ENCODE measurements around the gene MAST4. TPM values are rescaled to one million over a fixed set of nuclear protein-coding genes. Genes with fewer than 3 reads are reported as not detected.

The MAST4 gene
- total RNA-seq, 1 donor from 2014 or later, result 56.9 TPM

GRCh38 chr5:67129768-67130167 is 533.6 kb downstream of the MAST4 start:
- no peaks in the 10 kb centered on the region for H3K4me1 ChIP-seq
- ATAC-seq, result no peak

DNA sequence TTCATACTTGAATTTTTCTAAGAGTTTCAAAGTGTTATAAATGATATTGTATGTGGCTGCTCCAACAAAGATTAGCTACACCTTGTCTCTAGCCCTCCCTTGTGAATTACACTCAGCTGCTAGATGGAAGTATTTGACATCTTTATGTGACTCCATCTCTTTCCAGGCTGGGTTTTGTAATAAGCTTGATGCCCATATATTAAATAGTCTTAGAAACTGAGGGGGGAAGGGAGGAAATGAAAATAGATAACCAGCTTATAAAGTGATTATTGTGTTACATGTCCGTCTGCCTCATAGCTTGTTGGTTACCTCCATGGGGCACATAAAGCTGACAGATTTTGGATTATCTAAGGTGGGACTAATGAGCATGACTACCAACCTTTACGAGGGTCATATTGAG is 537.0 kb downstream of the MAST4 start:
- Histone ChIP-seq H3K4me1 (no peaks in the 10 kb centered on the region), H3K4me3 (no peak overlapping the region), H3K27ac (no peak overlapping the region), H3K9me3 (no peaks in the 10 kb centered on the region), H3K36me3 (peaks cover 59% of the 10 kb centered on the region), H3K27me3 (ENCODE audit: low read depth) (no peaks in the 10 kb centered on the region)
- intact Hi-C loops (cut with DNase I), result no loop called here
- TF ChIP-seq CTCF (IDR thresholded peaks at IDR 0.05), result no peak
- no peak for ATAC-seq
- DNase-seq, result no peak

More at GRCh38 chr5:67129768-67130167, 533.6 kb downstream of the MAST4 start:
- H3K36me3 ChIP-seq, result peaks cover 37% of the 10 kb centered on the region
- no peaks in the 10 kb centered on the region for H3K9me3 ChIP-seq
- intact Hi-C loops (cut with DNase I), result no loop called here
- H3K27ac ChIP-seq, result no peak overlapping the region
- no peak for DNase-seq
- no peak overlapping the region for H3K4me3 ChIP-seq
- no peaks in the 10 kb centered on the region for H3K27me3 ChIP-seq (ENCODE audit: low read depth)
- TF ChIP-seq CTCF (IDR thresholded peaks at IDR 0.05), result no peak

- no peak overlapping the region for H3K27ac ChIP-seq
- TF ChIP-seq CTCF (IDR thresholded peaks at IDR 0.05), result no peak
- H3K4me1 ChIP-seq, result no peaks in the 10 kb centered on the region
- no peaks in the 10 kb centered on the region for H3K27me3 ChIP-seq (ENCODE audit: low read depth)
- DNase-seq (no peak), ATAC-seq (no peak)
- H3K9me3 ChIP-seq, result no peaks in the 10 kb centered on the region
- intact Hi-C loops (cut with DNase I), result no loop called here
- H3K36me3 ChIP-seq, result peaks cover 61% of the 10 kb centered on the region
- H3K4me3 ChIP-seq, result no peak overlapping the region
Measured at GRCh38 chr5:67133776-67134175, 537.6 kb downstream of the MAST4 start.

DNA sequence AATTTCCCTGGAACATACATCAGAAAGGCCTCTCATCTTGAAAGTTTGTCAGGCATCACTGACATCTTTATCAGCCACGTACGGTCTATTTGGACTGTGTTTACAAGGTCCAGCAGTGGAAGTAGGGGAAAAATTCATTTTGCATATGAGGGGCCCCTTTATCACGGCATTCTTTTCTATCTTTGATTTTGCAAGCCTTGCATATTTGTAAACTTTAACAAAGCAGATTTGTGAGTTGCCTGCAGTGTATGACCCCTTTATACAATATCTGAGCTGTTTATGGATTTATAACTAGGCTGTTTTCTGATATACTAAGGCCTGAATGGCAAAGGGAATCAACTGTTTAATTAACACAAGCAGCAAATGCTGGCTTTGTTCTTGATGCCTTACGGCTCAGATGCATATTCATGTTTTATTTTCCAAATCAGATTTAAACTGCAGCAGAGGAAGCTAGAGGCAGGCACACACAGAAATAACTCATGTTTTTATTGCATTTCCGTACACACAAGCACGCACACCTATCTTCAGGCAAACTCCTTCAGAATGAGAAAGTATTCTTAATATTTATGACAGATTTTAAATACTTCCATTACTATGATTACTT is 539.3 kb downstream of the MAST4 start:
- Histone ChIP-seq H3K36me3 (peaks cover 64% of the 10 kb centered on the region), H3K4me1 (no peaks in the 10 kb centered on the region), H3K27me3 (ENCODE audit: low read depth) (no peaks in the 10 kb centered on the region), H3K27ac (no peak overlapping the region), H3K9me3 (no peaks in the 10 kb centered on the region), H3K4me3 (no peak overlapping the region)
- TF ChIP-seq CTCF (IDR thresholded peaks at IDR 0.05), result no peak
- intact Hi-C loops (cut with DNase I), result no loop called here
- DNase-seq (no peak), ATAC-seq (no peak)

DNA sequence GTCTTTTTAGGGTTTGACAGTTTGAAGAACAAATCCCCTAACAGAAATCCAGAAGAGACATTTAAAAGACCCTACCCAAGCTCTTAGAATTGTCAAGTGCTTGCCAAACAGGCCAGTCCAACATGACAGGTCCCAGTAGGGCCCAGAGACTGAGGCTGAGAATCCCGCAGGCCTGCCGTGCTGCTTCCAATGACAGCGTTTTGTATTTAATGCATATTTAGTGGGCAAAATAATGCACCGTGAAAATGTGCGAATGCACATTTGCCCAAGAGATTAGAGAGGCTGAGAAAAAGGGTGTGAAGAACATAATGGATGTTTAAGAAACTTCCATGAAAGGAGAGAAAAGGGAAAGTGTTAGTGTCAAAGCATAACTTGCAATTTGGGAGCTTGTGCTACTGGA is 542.8 kb downstream of the MAST4 start:
- intact Hi-C loops (cut with DNase I), result no loop called here
- no peak overlapping the region for H3K4me3 ChIP-seq
- ATAC-seq, result no peak
- DNase-seq, result no peak
- H3K36me3 ChIP-seq, result peaks cover 78% of the 10 kb centered on the region
- H3K27ac ChIP-seq, result no peak overlapping the region
- TF ChIP-seq CTCF (IDR thresholded peaks at IDR 0.05), result no peak
- H3K27me3 ChIP-seq (ENCODE audit: low read depth), result no peaks in the 10 kb centered on the region
- H3K4me1 ChIP-seq, result no peaks in the 10 kb centered on the region
- no peaks in the 10 kb centered on the region for H3K9me3 ChIP-seq
